H1 (cell line): ENCODE data around the gene ASAP2.

Source experiments
- BRCA1 ChIP-seq: IDR thresholded peaks from 2 replicates; pipeline ENCODE4 v1.6.1; 2012; ENCODE audit warnings: low read depth, low read length, improper control_type of control experiment
- CBX5 ChIP-seq: fragments of 300-800, 300-1000 bp; sonication (generic); IDR thresholded peaks from 2 replicates; pipeline ENCODE4 v1.7.1; 2016; ENCODE audit warnings: antibody characterized with exemption, low read length, low read depth
- CTCF ChIP-seq, 3 experiments: IDR thresholded peaks; 1 replicate in 2 of 3; 2 replicates in 1 of 3; pipeline versions ENCODE4 v1.5.1 to v1.6.1; 2011; ENCODE audit warnings: low read length in 3 of 3, mild to moderate bottlenecking in 3 of 3, inconsistent platforms in 2 of 3, low read depth in 1 of 3, moderate library complexity in 1 of 3; ENCODE audit not compliant: insufficient read depth in 1 of 3; ENCODE audit errors: control extremely low read depth in 1 of 3
- GTF2F1 ChIP-seq: IDR thresholded peaks from 2 replicates; pipeline ENCODE4 v1.6.1; 2012; ENCODE audit warnings: low read depth, low read length, improper control_type of control experiment, borderline replicate concordance
- POLR2A ChIP-seq, 2 experiments: IDR thresholded peaks; 1 replicate in 1 of 2; 2 replicates in 1 of 2; pipeline ENCODE4 v1.6.1; 2011; ENCODE audit warnings: low read depth in 2 of 2, low read length in 2 of 2, mild to moderate bottlenecking in 2 of 2; ENCODE audit errors: control extremely low read depth in 1 of 2
- RAD21 ChIP-seq, 2 experiments: IDR thresholded peaks in 1 of 2; conservative IDR thresholded peaks in 1 of 2; 2 replicates each; pipeline ENCODE4 v1.6.1; 2011; ENCODE audit warnings: low read depth in 2 of 2, low read length in 2 of 2, improper control_type of control experiment in 1 of 2, inconsistent platforms in 1 of 2, mild to moderate bottlenecking in 1 of 2, moderate library complexity in 1 of 2
- SP1 ChIP-seq: IDR thresholded peaks from 2 replicates; pipeline ENCODE4 v1.6.1; 2011; ENCODE audit warnings: low read depth, low read length
- TAF7 ChIP-seq: optimal IDR thresholded peaks from 2 replicates; pipeline ENCODE3; 2011; ENCODE audit warnings: low read depth, mild to moderate bottlenecking, inconsistent platforms, low read length, moderate library complexity, borderline replicate concordance
- ZNF274 ChIP-seq: IDR thresholded peaks from 2 replicates; pipeline ENCODE4 v1.7.0; 2012; ENCODE audit warnings: low read length, borderline replicate concordance; ENCODE audit errors: extremely low read depth

DNA sequence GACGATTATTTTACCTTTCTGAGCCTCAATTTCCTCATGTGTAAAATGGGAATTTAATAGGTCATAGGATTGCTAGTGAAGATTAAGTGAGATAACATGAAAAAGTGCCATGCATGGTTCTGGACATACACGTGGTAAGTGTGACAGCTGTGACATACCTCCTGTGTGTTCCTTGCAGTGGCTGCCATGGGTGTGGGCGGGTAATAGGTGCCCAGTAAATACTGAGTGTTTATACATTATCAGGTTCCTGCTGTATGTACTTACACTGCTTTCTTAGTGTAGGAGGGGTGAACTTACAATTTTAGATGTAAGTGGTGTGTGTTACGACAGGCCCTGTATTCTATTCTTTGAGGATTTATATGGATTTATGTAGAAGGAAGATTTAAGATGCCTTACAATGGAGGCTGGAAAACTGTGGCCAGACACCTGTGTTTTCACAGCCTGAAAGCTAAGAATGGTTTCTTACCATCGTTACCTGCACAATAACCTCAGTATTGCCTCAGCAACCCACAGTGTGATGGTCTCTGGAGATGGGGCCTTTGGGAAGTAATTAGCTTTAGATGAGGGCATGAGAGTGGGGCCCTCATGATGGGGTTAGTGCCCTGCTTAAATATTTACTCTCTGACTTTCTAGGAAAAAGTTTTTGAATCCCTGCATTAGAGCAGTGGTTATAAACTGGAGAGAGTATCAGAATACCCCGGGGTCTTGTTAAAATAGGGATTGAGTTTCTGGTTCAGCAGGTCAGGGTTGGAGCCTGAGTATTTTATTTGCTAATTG lies 78.1 kb downstream of the ASAP2 start:
- TF ChIP-seq TAF7 (no peak), ZNF274 (no peak), CTCF (IDR thresholded peaks at IDR 0.05; ENCODE audit: control extremely low read depth in 1 of 3, insufficient read depth in 1 of 3, low read depth in 1 of 3, low read length in 3 of 3) (no peak), BRCA1 (no peak), GTF2F1 (no peak), POLR2A (IDR thresholded peaks at IDR 0.05; ENCODE audit: control extremely low read depth in 1 of 2, low read depth in 2 of 2, low read length in 2 of 2) (no peak), SP1 (no peak), RAD21 (IDR thresholded peaks at IDR 0.05 in 1 of 2, conservative IDR thresholded peaks at IDR 0.05 in 1 of 2; ENCODE audit: low read depth in 2 of 2, low read length in 2 of 2) (no peak), CBX5 (no peak)
